Activated CD8-positive, alpha-beta memory T cell treated with anti-CD3 and anti-CD28 coated beads, Interleukin-2, amount 50 U/mL, for 24 hours (primary cell): ENCODE data around the gene MYCBPAP.

Experiments used
- DNase-seq: peaks from one replicate; pipeline ENCODE4 v3.0.0-alpha.2; 2020; ENCODE audit errors: extremely low read depth

The MYCBPAP gene

GRCh38 chr17:50573866-50574611, 65.8 kb downstream of the MYCBPAP start:
- DNase-seq = no peak

- no peak for DNase-seq
Observed at GRCh38 chr17:50575581-50576210, 67.5 kb downstream of the MYCBPAP start.

GRCh38 chr17:50576864-50577263, 68.6 kb downstream of the MYCBPAP start:
- DNase-seq = no peak

- DNase-seq = no peak
Observed at GRCh38 chr17:50577451-50577954, 69.3 kb downstream of the MYCBPAP start.

GRCh38 chr17:50578173-50578572, 69.9 kb downstream of the MYCBPAP start:
- no peak for DNase-seq

GRCh38 chr17:50579399-50579798, 71.2 kb downstream of the MYCBPAP start:
- no peak for DNase-seq

- no peak for DNase-seq
Observed at GRCh38 chr17:50580646-50581045, 72.4 kb downstream of the MYCBPAP start.
